ENCODE results near the gene ABTB2.

- no peak for TF ChIP-seq CTCF (IDR thresholded peaks at IDR 0.05)
- no peak for TF ChIP-seq POLR2A (IDR thresholded peaks at IDR 0.05)
These were observed 149.3 kb downstream of the ABTB2 start for GRCh38 chr11:34208266-34209135.

Measured in esophagus squamous epithelium (tissue), 4 donors.